Fibroblast of peridontal ligament (primary cell): ENCODE measurements around the gene PGGT1B.

Experiments
- DNase-seq: peaks from one replicate; pipeline ENCODE4 v3.0.0-alpha.2; 2010; ENCODE audit errors: extremely low read depth

The PGGT1B gene

DNA sequence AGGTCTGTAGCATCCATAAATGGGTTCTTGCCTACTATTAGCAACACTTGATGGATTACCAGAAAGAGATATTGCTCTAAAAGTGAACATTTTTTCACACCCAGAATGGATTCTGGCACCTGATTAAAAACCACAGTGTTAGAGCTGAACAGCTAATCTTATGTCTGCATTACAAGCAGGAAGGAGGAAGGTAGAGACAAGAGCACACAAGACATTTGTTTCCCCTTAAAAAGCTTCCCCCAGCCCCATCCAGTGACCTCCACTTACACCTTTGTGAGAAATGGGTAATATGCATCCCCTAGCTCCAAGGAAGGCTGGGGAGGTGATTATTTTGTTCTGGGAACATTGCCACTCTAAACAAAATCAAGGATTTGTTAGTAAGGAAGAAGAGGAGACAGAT is 80.9 kb downstream of the PGGT1B start:
- DNase-seq: no peak

GRCh38 chr5:115180165-115180709 is 82.4 kb downstream of the PGGT1B start:
- DNase-seq: peak; percentile 10

GRCh38 chr5:115179394-115180164 is 83.1 kb downstream of the PGGT1B start:
- DNase-seq: peak; percentile 8

DNA sequence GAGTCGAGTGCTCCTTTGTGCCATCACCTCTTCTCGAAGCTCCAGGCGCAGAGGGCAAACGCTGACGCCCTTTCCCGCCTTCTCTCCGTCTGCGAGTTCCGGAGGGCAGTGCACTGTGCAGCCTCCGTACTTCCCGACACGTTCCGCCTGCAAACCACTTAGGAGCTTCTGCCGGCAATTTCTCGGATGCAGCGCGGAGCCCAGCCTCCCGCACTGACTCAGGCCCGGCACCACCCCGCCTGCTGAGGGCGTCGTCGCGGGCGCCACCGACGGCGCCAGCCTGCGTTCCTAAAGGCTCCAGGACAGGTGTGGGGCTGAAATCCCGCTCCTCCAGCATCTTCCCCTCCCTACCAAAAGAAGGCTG is 83.7 kb downstream of the PGGT1B start:
- DNase-seq: no peak

DNA sequence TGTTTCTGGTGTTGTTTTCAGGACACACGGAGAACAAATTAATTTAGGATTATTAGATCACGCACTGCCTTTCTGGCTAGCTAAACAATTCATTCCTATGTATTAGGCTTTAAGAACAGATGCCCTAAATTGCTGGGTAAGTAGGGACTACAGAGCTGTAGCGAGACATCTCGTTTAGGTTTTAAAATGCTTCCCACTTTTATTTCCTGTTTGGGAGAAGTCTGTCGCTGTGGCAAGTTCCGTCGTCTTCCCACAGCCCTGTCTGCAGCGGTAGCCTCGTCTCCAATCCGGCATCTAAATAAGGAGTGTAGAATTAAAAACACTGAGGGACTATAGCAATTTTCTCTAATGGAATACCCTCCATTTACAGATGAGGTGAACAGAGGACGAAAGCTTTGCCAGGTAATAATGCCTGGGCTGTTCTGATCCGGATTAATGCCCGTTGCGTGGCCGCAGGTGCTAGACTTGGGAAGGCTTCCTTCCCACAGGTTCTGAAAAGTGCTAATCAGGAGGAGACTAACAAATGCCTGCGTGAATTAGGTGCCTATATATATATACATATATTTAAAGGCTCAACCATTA is 91.7 kb downstream of the PGGT1B start:
- DNase-seq: no peak

DNA sequence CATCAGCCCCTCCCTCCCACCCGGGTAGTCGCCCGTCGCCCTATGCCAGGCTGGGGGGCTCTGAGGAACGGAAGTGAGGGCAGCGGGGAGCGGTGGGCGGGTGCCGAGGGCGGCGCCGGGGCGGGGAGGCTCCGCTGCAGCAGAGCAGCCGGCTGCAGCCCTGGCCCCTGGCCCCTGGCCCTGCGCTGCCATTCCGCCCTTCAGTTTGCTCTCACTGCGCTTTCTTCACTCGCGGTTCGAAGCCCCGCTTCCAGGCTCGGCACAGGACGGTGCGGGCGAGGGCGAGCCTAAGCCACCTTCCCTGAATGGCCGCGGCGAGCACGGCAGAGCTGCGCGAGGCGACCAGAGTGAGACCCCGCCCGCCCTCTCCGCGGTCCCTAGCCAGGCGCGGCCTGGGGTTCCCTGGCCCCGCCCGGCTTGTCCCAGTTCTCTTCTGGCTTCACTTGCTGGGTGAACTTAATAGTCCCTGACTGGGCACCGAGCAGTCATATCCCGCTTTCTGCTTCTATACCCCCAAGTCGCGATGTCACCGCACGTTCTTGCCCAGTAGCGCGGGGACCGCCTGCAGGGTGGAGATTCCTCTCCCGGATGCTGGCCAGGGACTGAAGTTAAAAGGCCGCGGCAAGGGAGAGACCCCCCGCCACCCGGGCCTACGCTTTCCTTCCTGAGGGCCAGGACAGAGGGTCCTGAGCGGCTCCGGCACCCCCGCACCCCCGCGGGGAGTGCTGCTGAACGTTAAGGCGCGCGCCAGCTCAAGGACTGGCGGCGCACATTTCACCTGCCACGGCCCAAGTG is 92.3 kb downstream of the PGGT1B start:
- DNase-seq: no peak

- peak; percentile 69 for DNase-seq
These were observed 93.1 kb downstream of the PGGT1B start, which contains the start of gene TRIM36 for GRCh38 chr5:115169487-115170133. Gene TRIM36 (minus strand): TSS chr5:115169908. CDS start chr5:115169634, 274 bp downstream.

- DNase-seq: no peak
These were observed 93.7 kb downstream of the PGGT1B start for GRCh38 chr5:115168829-115169486.

- DNase-seq: no peak
These were observed 95.8 kb downstream of the PGGT1B start for GRCh38 chr5:115166744-115167393.

DNA sequence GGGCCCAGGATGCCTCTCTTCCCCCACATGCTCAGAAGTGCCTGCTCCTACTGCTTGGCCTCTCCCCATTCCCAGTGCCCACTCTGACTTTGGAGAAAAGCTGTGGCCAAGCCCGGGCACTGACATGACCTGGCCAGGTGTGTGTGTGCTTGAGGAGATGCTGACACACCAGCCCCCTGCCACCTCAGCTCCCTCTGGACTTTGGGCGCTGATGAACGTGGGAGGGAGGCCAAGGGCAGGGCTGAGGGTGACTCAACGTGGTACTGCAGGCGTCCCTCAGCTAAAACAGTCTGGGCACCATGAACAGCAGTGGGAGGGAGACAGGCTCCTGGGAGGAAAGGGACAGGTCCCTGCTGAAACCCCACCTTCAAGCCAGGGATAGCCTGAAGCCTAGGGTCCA is 96.9 kb downstream of the PGGT1B start:
- DNase-seq: no peak

- DNase-seq: no peak
These were observed 101.7 kb downstream of the PGGT1B start for GRCh38 chr5:115160975-115161475.
